GM13976 (cell line): ENCODE results near the gene THAP3.

Experiments used
- DNase-seq: peaks from one replicate; pipeline ENCODE4 v3.0.0; 2012; ENCODE audit warnings: low spot score
- CTCF ChIP-seq: IDR thresholded peaks from 2 replicates; pipeline ENCODE4 v1.5.1; 2012; ENCODE audit warnings: borderline replicate concordance, mild to moderate bottlenecking; ENCODE audit not compliant: insufficient read depth; ENCODE audit errors: extremely low read depth, missing control alignments, control extremely low read depth
- in situ Hi-C: fragments of 300-500 bp; cut with MboI; formaldehyde crosslinking; loops from one replicate; pipeline ENCODE4 v1.12.0; 2022; ENCODE audit warnings: low sequenced_read_pairs, mixed read lengths, inconsistent platforms; ENCODE audit not compliant: unreplicated experiment

THAP3 gene

GRCh38 chr1:6624710-6625583 is at the start of gene THAP3:
Gene THAP3, plus strand, starts transcription at chr1:6624868. Its CDS starts 351 bp downstream, at chr1:6625219.
- in situ Hi-C loops, result no loop called here
- DNase-seq, result peak; percentile 95
- peak; percentile 22 for TF ChIP-seq CTCF

GRCh38 chr1:6577831-6578525 is 46.7 kb upstream of the THAP3 start:
- in situ Hi-C loops, result no loop called here
- DNase-seq, result no peak
- TF ChIP-seq CTCF, result no peak

- in situ Hi-C loops, result no loop called here
These were observed 45.9 kb upstream of the THAP3 start for GRCh38 chr1:6578624-6579373.

GRCh38 chr1:6579374-6580118 is 45.1 kb upstream of the THAP3 start, which contains the start of gene ZBTB48:
Gene ZBTB48, plus strand, starts transcription at chr1:6579994. Its CDS starts 616 bp downstream, at chr1:6580610.
- DNase-seq, result peak; percentile 100
- TF ChIP-seq CTCF, result no peak
- in situ Hi-C loops, result no loop called here

More at GRCh38 chr1:6578624-6579373, 45.9 kb upstream of the THAP3 start:
- TF ChIP-seq CTCF, result no peak
- no peak for DNase-seq

GRCh38 chr1:6580119-6580592 is 44.5 kb upstream of the THAP3 start:
- TF ChIP-seq CTCF, result no peak
- DNase-seq, result no peak

More at GRCh38 chr1:6580119-6580592, 44.5 kb upstream of the THAP3 start:
- in situ Hi-C loops, result no loop called here
